Astrocyte (in vitro differentiated cells and primary cell): ENCODE results near the gene RHBDL1. TPM values are rescaled to one million over a fixed set of nuclear protein-coding genes. Genes with fewer than 3 reads are reported as not detected.

Source experiments
- DNase-seq: peaks from one replicate; pipeline ENCODE4 v3.0.0-alpha.2; 2010; ENCODE audit warnings: low read depth
- FAIRE-seq: peaks from 2 replicates; lab custom pipeline; 2011; peaks lifted over from hg19 to GRCh38; lab: Jason Lieb, UNC
- H2AFZ ChIP-seq: 2 replicates; pipeline ENCODE4 v1.6.0; 2012; ENCODE audit warnings: low read depth, low read length, inconsistent platforms
- H3K27ac ChIP-seq: 2 replicates; pipeline ENCODE4 v1.5.1; 2011; ENCODE audit warnings: low read depth, low read length, inconsistent platforms
- H3K27me3 ChIP-seq: 2 replicates; pipeline ENCODE4 v1.6.0; 2011; ENCODE audit warnings: low read length, inconsistent platforms; ENCODE audit not compliant: insufficient read depth
- H3K36me3 ChIP-seq: 2 replicates; pipeline ENCODE4 v1.5.1; 2011; ENCODE audit warnings: low read length, inconsistent platforms; ENCODE audit not compliant: insufficient read depth
- H3K4me1 ChIP-seq: 2 replicates; pipeline ENCODE4 v1.5.1; 2011; ENCODE audit warnings: low read length, inconsistent platforms; ENCODE audit not compliant: insufficient read depth
- H3K4me2 ChIP-seq: 2 replicates; pipeline ENCODE4 v1.6.0; 2012; ENCODE audit warnings: low read length, inconsistent platforms
- H3K4me3 ChIP-seq: 2 replicates; pipeline ENCODE4 v1.5.1; 2011; ENCODE audit warnings: low read depth, mild to moderate bottlenecking, low read length, inconsistent platforms; ENCODE audit not compliant: insufficient read depth
- H3K79me2 ChIP-seq: 2 replicates; pipeline ENCODE4 v1.6.0; 2012; ENCODE audit warnings: mild to moderate bottlenecking, low read length, inconsistent platforms; ENCODE audit not compliant: insufficient read depth
- H3K9ac ChIP-seq: 2 replicates; pipeline ENCODE4 v1.6.0; 2012; ENCODE audit warnings: mild to moderate bottlenecking, low read length, inconsistent platforms
- H3K9me3 ChIP-seq: 2 replicates; pipeline ENCODE4 v1.5.1; 2012; ENCODE audit warnings: low read depth, mild to moderate bottlenecking, low read length, inconsistent platforms; ENCODE audit not compliant: insufficient read depth
- H4K20me1 ChIP-seq: 2 replicates; pipeline ENCODE4 v1.6.0; 2012; ENCODE audit warnings: low read length, inconsistent platforms; ENCODE audit not compliant: insufficient read depth
- H3K27ac Mint-ChIP-seq: one replicate; pipeline ENCODE4 v1.8.0; 2021; ENCODE audit warnings: mild to moderate bottlenecking, mixed read lengths; ENCODE audit not compliant: unreplicated experiment
- H3K27me3 Mint-ChIP-seq: one replicate; pipeline ENCODE4 v1.8.0; 2021; ENCODE audit warnings: low read depth, mixed read lengths; ENCODE audit not compliant: unreplicated experiment
- H3K36me3 Mint-ChIP-seq: one replicate; pipeline ENCODE4 v1.8.0; 2021; ENCODE audit warnings: low read depth, mixed read lengths; ENCODE audit not compliant: unreplicated experiment
- H3K4me1 Mint-ChIP-seq: one replicate; pipeline ENCODE4 v1.8.0; 2021; ENCODE audit warnings: low read depth, mixed read lengths; ENCODE audit not compliant: unreplicated experiment
- H3K4me3 Mint-ChIP-seq: one replicate; pipeline ENCODE4 v1.8.0; 2021; ENCODE audit warnings: mild to moderate bottlenecking, moderate library complexity, mixed read lengths; ENCODE audit not compliant: unreplicated experiment
- H3K9me3 Mint-ChIP-seq: one replicate; pipeline ENCODE4 v1.8.0; 2021; ENCODE audit warnings: mild to moderate bottlenecking, mixed read lengths; ENCODE audit not compliant: unreplicated experiment
- EZH2 ChIP-seq: IDR thresholded peaks from 2 replicates; pipeline ENCODE4 v1.6.1; 2012; ENCODE audit warnings: mild to moderate bottlenecking, low read length, inconsistent platforms; ENCODE audit not compliant: insufficient read depth
- total RNA-seq: library from RNA; stranded (reverse); gene quantifications from 2 replicates; pipeline ENCODE4 v1.2.1, GENCODE V29; 2021
- TF ChIP-seq, protein P1 (sequence below): IDR thresholded peaks from 2 replicates; pipeline ENCODE4 v1.5.1; 2011; ENCODE audit warnings: low read depth, mild to moderate bottlenecking, inconsistent platforms, low read length, moderate library complexity; ENCODE audit not compliant: insufficient read depth

RHBDL1 gene
- total RNA-seq, 1 donor from 2014 or later, result 4.9 TPM

DNA sequence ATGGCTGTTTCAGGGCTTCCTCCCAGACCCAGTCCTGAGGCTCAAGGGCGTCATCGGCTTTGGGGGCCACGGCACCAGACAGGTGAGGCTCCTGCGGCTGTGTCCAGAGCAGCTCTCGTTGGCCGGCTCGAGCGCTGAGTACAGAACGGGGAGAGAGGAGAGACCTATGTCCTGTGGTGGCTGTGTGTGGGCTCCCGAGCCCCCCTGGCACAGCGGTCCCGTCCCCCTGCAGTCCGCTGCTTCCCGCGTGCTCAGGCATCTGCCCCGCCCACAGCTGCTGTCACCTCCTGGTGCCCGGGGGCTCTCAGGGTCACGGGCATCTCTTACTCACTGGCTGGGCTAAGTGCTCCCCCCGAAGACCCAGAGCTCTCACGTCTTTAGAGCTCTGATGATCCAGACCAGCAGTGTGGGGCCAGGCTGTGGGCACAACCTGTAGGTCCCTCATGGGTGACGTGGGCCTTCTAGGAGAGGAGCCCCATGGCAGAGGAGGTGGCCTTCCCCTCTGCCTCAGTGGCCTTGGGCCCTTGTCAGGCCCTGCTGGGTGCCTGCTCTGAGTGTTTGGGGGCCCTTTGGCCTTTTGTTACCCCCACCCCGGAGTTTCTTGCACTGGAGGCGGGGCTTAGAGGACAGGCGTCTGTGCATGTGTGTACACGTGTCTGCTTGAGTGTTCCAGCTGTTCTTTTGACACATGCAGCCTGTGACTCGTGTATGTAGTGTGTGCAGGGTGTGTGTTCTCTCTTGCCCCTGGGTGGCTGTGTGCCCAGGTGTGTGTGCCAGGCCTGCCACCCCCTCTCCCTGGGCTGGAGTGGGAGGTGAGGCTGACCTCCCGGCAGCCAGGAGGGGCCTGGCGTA lies 22.8 kb upstream of the RHBDL1 start:
- Histone ChIP-seq H4K20me1 (no peaks in the 10 kb centered on the region), H3K9ac (no peak overlapping the region), H3K4me1 (peaks cover 15% of the 10 kb centered on the region), H2AFZ (no peak overlapping the region), H3K79me2 (peaks cover 16% of the 10 kb centered on the region), H3K36me3 (no peaks in the 10 kb centered on the region), H3K9me3 (no peaks in the 10 kb centered on the region), H3K4me2 (no peak overlapping the region), H3K27ac (no peak overlapping the region), H3K4me3 (no peak overlapping the region), H3K27me3 (no peaks in the 10 kb centered on the region)
- TF ChIP-seq EZH2, result no peak
- TF ChIP-seq, protein P1, sequence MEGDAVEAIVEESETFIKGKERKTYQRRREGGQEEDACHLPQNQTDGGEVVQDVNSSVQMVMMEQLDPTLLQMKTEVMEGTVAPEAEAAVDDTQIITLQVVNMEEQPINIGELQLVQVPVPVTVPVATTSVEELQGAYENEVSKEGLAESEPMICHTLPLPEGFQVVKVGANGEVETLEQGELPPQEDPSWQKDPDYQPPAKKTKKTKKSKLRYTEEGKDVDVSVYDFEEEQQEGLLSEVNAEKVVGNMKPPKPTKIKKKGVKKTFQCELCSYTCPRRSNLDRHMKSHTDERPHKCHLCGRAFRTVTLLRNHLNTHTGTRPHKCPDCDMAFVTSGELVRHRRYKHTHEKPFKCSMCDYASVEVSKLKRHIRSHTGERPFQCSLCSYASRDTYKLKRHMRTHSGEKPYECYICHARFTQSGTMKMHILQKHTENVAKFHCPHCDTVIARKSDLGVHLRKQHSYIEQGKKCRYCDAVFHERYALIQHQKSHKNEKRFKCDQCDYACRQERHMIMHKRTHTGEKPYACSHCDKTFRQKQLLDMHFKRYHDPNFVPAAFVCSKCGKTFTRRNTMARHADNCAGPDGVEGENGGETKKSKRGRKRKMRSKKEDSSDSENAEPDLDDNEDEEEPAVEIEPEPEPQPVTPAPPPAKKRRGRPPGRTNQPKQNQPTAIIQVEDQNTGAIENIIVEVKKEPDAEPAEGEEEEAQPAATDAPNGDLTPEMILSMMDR, result no peak
- FAIRE-seq, result no peak
- Mint-ChIP-seq H3K4me1 (no peaks in the 10 kb centered on the region), H3K27ac (no peak overlapping the region), H3K4me3 (no peak overlapping the region), H3K9me3 (no peaks in the 10 kb centered on the region), H3K36me3 (peaks cover 3% of the 10 kb centered on the region), H3K27me3 (no peaks in the 10 kb centered on the region)
- no peak for DNase-seq

DNA sequence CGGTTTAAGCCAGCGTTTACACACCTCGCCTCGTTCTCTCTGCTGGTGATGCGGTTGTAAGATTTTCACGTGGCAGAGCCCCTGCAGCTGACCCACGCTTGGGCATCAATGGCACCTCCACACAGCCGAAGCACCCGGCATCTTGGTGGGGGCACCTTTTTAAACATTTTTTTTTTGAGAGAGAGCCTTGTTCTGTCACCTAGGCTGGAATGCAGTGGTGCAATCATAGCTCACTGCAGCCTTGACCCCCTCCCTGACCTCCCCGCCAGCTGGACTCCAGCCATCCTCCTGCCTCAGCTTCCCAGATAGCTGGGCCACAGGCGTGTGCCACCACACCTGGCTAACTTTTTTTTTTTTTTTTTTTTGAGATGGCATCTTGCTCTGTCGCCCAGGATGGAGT lies 21.4 kb upstream of the RHBDL1 start:
- no peaks in the 10 kb centered on the region for H3K9me3 ChIP-seq
- no peak overlapping the region for H3K4me3 Mint-ChIP-seq
- no peak for TF ChIP-seq EZH2
- TF ChIP-seq, protein P1, result no peak
- H3K9me3 Mint-ChIP-seq, result no peaks in the 10 kb centered on the region
- H3K27ac ChIP-seq, result no peak overlapping the region
- no peaks in the 10 kb centered on the region for H3K36me3 ChIP-seq
- no peaks in the 10 kb centered on the region for H3K27me3 Mint-ChIP-seq
- no peaks in the 10 kb centered on the region for H4K20me1 ChIP-seq
- no peak overlapping the region for H2AFZ ChIP-seq
- H3K27me3 ChIP-seq, result no peaks in the 10 kb centered on the region
- no peaks in the 10 kb centered on the region for H3K4me1 Mint-ChIP-seq
- no peak for DNase-seq
- H3K79me2 ChIP-seq, result peaks cover 8% of the 10 kb centered on the region
- no peak for FAIRE-seq
- H3K4me1 ChIP-seq, result peaks cover 4% of the 10 kb centered on the region
- H3K4me3 ChIP-seq, result no peak overlapping the region
- no peak overlapping the region for H3K9ac ChIP-seq
- peaks cover 3% of the 10 kb centered on the region for H3K36me3 Mint-ChIP-seq
- H3K4me2 ChIP-seq, result no peak overlapping the region
- H3K27ac Mint-ChIP-seq, result no peak overlapping the region

DNA sequence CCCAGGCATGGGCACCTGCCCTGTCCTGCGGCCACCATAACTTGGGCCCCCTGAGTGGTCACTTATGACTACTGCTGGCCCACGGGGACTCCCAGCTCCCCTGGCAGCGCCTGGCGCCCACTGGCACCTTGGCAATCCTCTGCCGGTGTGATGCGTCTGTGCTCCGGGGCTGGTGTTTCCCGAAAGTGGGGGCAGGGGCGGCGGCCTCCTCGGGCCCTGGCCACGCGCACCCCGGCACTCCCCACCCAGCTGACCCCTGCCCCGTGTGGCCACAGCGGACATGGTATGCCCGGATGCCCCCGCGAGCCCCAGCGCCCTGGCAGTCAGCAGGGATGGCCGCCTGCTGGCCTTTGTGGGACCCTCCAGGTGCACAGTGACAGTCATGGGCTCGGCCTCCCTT lies 18.0 kb upstream of the RHBDL1 start:
- H3K4me3 ChIP-seq, result no peak overlapping the region
- Mint-ChIP-seq H3K36me3 (peaks cover 3% of the 10 kb centered on the region), H3K9me3 (no peaks in the 10 kb centered on the region), H3K4me1 (no peaks in the 10 kb centered on the region), H3K27me3 (no peaks in the 10 kb centered on the region), H3K4me3 (no peak overlapping the region), H3K27ac (no peak overlapping the region)
- H3K9me3 ChIP-seq, result no peaks in the 10 kb centered on the region
- H3K79me2 ChIP-seq, result no peaks in the 10 kb centered on the region
- H4K20me1 ChIP-seq, result no peaks in the 10 kb centered on the region
- H3K4me1 ChIP-seq, result no peaks in the 10 kb centered on the region
- no peak overlapping the region for H2AFZ ChIP-seq
- FAIRE-seq (no peak), DNase-seq (no peak)
- no peaks in the 10 kb centered on the region for H3K27me3 ChIP-seq
- H3K9ac ChIP-seq, result no peak overlapping the region
- TF ChIP-seq EZH2, result no peak
- TF ChIP-seq, protein P1, result no peak
- H3K27ac ChIP-seq, result no peak overlapping the region
- no peak overlapping the region for H3K4me2 ChIP-seq
- H3K36me3 ChIP-seq, result no peaks in the 10 kb centered on the region
